Astrocyte (in vitro differentiated cells and primary cell): ENCODE results near the gene CRADD.

Source experiments
- EZH2 ChIP-seq: IDR thresholded peaks from 2 replicates; pipeline ENCODE4 v1.6.1; 2012; ENCODE audit warnings: mild to moderate bottlenecking, low read length, inconsistent platforms; ENCODE audit not compliant: insufficient read depth
- TF ChIP-seq, protein P1 (sequence below): IDR thresholded peaks from 2 replicates; pipeline ENCODE4 v1.5.1; 2011; ENCODE audit warnings: low read depth, mild to moderate bottlenecking, inconsistent platforms, low read length, moderate library complexity; ENCODE audit not compliant: insufficient read depth

- TF ChIP-seq, protein P1, sequence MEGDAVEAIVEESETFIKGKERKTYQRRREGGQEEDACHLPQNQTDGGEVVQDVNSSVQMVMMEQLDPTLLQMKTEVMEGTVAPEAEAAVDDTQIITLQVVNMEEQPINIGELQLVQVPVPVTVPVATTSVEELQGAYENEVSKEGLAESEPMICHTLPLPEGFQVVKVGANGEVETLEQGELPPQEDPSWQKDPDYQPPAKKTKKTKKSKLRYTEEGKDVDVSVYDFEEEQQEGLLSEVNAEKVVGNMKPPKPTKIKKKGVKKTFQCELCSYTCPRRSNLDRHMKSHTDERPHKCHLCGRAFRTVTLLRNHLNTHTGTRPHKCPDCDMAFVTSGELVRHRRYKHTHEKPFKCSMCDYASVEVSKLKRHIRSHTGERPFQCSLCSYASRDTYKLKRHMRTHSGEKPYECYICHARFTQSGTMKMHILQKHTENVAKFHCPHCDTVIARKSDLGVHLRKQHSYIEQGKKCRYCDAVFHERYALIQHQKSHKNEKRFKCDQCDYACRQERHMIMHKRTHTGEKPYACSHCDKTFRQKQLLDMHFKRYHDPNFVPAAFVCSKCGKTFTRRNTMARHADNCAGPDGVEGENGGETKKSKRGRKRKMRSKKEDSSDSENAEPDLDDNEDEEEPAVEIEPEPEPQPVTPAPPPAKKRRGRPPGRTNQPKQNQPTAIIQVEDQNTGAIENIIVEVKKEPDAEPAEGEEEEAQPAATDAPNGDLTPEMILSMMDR = no peak
- TF ChIP-seq EZH2 = no peak
Observed at GRCh38 chr12:93889516-93890212, 212.5 kb downstream of the CRADD start.
